HepG2 (cell line): Measurements from ENCODE around the gene SDK2. TPM values are rescaled to one million over a fixed set of nuclear protein-coding genes. Genes with fewer than 3 reads are reported as not detected.

Experiments used
- ATAC-seq: fragments of 200-7000 bp; cut with Tn5 transposase; 3 replicates; pipeline ENCODE4 v1.9.1; 2020; ENCODE audit warnings: mild to moderate bottlenecking, moderate library complexity
- BruUV-seq: library from RNA; stranded (reverse); fragments of 400-500 nt; replicated peaks from 2 replicates; lab custom pipeline; 2021; lab: Mats Ljungman, UMichigan
- CTCF ChIA-PET: fragments of 300-600 bp; formaldehyde crosslinking; extraction: SDS; loops from one replicate; lab custom pipeline; 2021; ENCODE audit warnings: low total read pairs, inconsistent platforms, low intra/inter-chr PET ratio; lab: Yijun Ruan, JAX
- POLR2A ChIA-PET: fragments of 350-600 bp; sonication (Branson Sonifier 250); formaldehyde crosslinking; loops from one replicate; lab custom pipeline; 2020; ENCODE audit warnings: antibody characterized with exemption, inconsistent platforms; lab: Yijun Ruan, JAX
- DNase-seq: peaks from one replicate; pipeline ENCODE4 v3.0.0-alpha.2; 2015; ENCODE audit warnings: low spot score
- FAIRE-seq: peaks from 3 replicates; lab custom pipeline; 2011; peaks lifted over from hg19 to GRCh38; lab: Jason Lieb, UNC
- H2AFZ ChIP-seq: one replicate; pipeline ENCODE4 v1.6.1; 2011; ENCODE audit warnings: low read length, inconsistent platforms
- H3K27ac ChIP-seq: fragments of 300-600 bp; 3 replicates; pipeline ENCODE4 v1.8.0; 2011; ENCODE audit warnings: mixed run types, mild to moderate bottlenecking, mixed read lengths, low read length, inconsistent platforms; ENCODE audit not compliant: insufficient read depth; ENCODE audit errors: extremely low read length
- H3K27me3 ChIP-seq, 2 experiments: fragments of 200-600 bp in 1 of 2; 2 replicates in 1 of 2; 3 replicates in 1 of 2; pipeline versions ENCODE4 v1.6.0 to v1.8.0; 2011; ENCODE audit warnings: low read length in 2 of 2, mild to moderate bottlenecking in 2 of 2, moderate library complexity in 2 of 2, inconsistent platforms in 1 of 2; ENCODE audit not compliant: insufficient read depth in 2 of 2, control insufficient read depth in 1 of 2
- H3K36me3 ChIP-seq, 2 experiments: fragments of 200-600 bp in 1 of 2; replicated peaks in 1 of 2; 2 replicates in 1 of 2; 3 replicates in 1 of 2; pipeline versions ENCODE4 v1.5.1 to v1.8.0; 2011; ENCODE audit warnings: low read length in 2 of 2, inconsistent platforms in 1 of 2; ENCODE audit not compliant: insufficient read depth in 2 of 2, control insufficient read depth in 1 of 2
- H3K4me1 ChIP-seq: 2 replicates; pipeline ENCODE4 v1.5.1; 2012; ENCODE audit warnings: low read length, inconsistent platforms; ENCODE audit not compliant: insufficient read depth
- H3K4me2 ChIP-seq: 2 replicates; pipeline ENCODE4 v1.6.0; 2011; ENCODE audit warnings: low read depth, low read length, inconsistent platforms
- H3K4me3 ChIP-seq, 3 experiments: fragments of 200-600 bp in 1 of 3; sonication (generic), shearing (Covaris generic) in 1 of 3; replicated peaks in 1 of 3; 2 replicates each; pipeline ENCODE4 v1.5.1; 2011 to 2016; ENCODE audit warnings: low read length in 3 of 3, inconsistent platforms in 2 of 3, low read depth in 2 of 3, mild to moderate bottlenecking in 2 of 3, control low read depth in 1 of 3, mixed read lengths in 1 of 3; ENCODE audit not compliant: insufficient read depth in 1 of 3
- H3K79me2 ChIP-seq: one replicate; pipeline ENCODE4 v1.6.1; 2011; ENCODE audit warnings: low read length, inconsistent platforms; ENCODE audit not compliant: insufficient read depth
- H3K9ac ChIP-seq: 2 replicates; pipeline ENCODE4 v1.6.0; 2011; ENCODE audit warnings: mild to moderate bottlenecking, low read depth, low read length, inconsistent platforms; ENCODE audit not compliant: insufficient read depth
- H3K9me3 ChIP-seq: 2 replicates; pipeline ENCODE4 v1.5.1; 2012; ENCODE audit warnings: mild to moderate bottlenecking, low read length
- H4K20me1 ChIP-seq: 2 replicates; pipeline ENCODE4 v1.6.0; 2011; ENCODE audit warnings: inconsistent platforms, mild to moderate bottlenecking, low read length, moderate library complexity; ENCODE audit not compliant: insufficient read depth
- NONO ChIP-seq, 2 experiments: fragments of 450-650 bp in 1 of 2; sonication (generic) in 1 of 2; formaldehyde crosslinking in 1 of 2; IDR thresholded peaks in 1 of 2; conservative IDR thresholded peaks in 1 of 2; 2 replicates each; pipeline versions ENCODE4 v1.6.1 to v1.8.0; 2017 to 2022; ENCODE audit warnings: mild to moderate bottlenecking in 1 of 2, missing genetic modification reagents in 1 of 2, moderate library complexity in 1 of 2
- PCBP2 ChIP-seq: fragments of 200-400 bp; formaldehyde crosslinking; optimal IDR thresholded peaks from 2 replicates; pipeline ENCODE3; 2018; ENCODE audit warnings: low read length, low read depth; ENCODE audit not compliant: poor library complexity, severe bottlenecking
- RELA ChIP-seq: sonication (generic); formaldehyde crosslinking; IDR thresholded peaks from 2 replicates; pipeline ENCODE4 v1.4.0; 2020; ENCODE audit warnings: missing genetic modification reagents
- RERE ChIP-seq: IDR thresholded peaks from 2 replicates; pipeline ENCODE4 v1.6.1; 2016; ENCODE audit warnings: low read depth, missing genetic modification reagents, missing compliant biosample characterization
- SP140L ChIP-seq: sonication (generic); formaldehyde crosslinking; IDR thresholded peaks from 2 replicates; pipeline ENCODE4 v1.4.0; 2020; ENCODE audit warnings: missing genetic modification reagents, borderline replicate concordance
- ZNF329 ChIP-seq: sonication (generic); formaldehyde crosslinking; IDR thresholded peaks from 2 replicates; pipeline ENCODE4 v1.9.0; 2021; ENCODE audit warnings: low read depth, mild to moderate bottlenecking, missing genetic modification reagents
- WGBS: methylation state at CpG from one replicate; pipeline ENCODE4 v1.1.6; 2017; ENCODE audit warnings: low lambda C conversion rate; 5-methylcytosine and 5-hydroxymethylcytosine counted together
- in situ Hi-C: cut with HindIII; loops from 2 replicates; pipeline ENCODE4 v1.10.0; 2017; ENCODE audit warnings: low pct_unique_long_range_greater_than_20kb; ENCODE audit not compliant: extremely low pct_ligation_motif_present
- intact Hi-C: fragments of 100-400 bp; cut with micrococcal nuclease; formaldehyde crosslinking; loops from one replicate; pipeline ENCODE4 v1.10.0; 2022; ENCODE audit not compliant: unreplicated experiment
- polyA plus RNA-seq, 8 experiments: library from polyadenylated mRNA; depleted of rRNA in 3 of 8; stranded (reverse) in 7 of 8; unstranded in 1 of 8; fragments of >200 nt; fragmentation: Illumina TruSeq in 4 of 8; extraction: Trizol in 4 of 8; gene quantifications; 2 replicates each; pipeline versions ENCODE4 v1.2.1 to v1.2.3, GENCODE V29; 2011 to 2016; ENCODE audit warnings: low read depth in 4 of 8, missing spikeins in 1 of 8, mixed read lengths in 1 of 8; ENCODE audit not compliant: insufficient read depth in 1 of 8
- total RNA-seq, 5 experiments: library from RNA; depleted of rRNA; stranded (reverse); fragments of >200 nt; fragmentation: Illumina TruSeq; extraction: Trizol; gene quantifications; 2 replicates each; pipeline ENCODE4 v1.2.3, GENCODE V29; 2016; ENCODE audit warnings: low read depth in 1 of 5
- TF ChIP-seq, protein P1 (sequence below), 2 experiments: sonication (generic) in 1 of 2; formaldehyde crosslinking in 1 of 2; IDR thresholded peaks; 2 replicates each; pipeline versions ENCODE4 v1.4.0 to v1.6.1; 2016 to 2020; ENCODE audit warnings: borderline replicate concordance in 1 of 2, low read depth in 1 of 2, mild to moderate bottlenecking in 1 of 2, missing genetic modification reagents in 1 of 2

The SDK2 gene
- total and polyA plus RNA-seq, 2 of the 13 experiments (the other 11 are each of a cell fraction or from before 2014, with no cell fraction given): not detected

DNA sequence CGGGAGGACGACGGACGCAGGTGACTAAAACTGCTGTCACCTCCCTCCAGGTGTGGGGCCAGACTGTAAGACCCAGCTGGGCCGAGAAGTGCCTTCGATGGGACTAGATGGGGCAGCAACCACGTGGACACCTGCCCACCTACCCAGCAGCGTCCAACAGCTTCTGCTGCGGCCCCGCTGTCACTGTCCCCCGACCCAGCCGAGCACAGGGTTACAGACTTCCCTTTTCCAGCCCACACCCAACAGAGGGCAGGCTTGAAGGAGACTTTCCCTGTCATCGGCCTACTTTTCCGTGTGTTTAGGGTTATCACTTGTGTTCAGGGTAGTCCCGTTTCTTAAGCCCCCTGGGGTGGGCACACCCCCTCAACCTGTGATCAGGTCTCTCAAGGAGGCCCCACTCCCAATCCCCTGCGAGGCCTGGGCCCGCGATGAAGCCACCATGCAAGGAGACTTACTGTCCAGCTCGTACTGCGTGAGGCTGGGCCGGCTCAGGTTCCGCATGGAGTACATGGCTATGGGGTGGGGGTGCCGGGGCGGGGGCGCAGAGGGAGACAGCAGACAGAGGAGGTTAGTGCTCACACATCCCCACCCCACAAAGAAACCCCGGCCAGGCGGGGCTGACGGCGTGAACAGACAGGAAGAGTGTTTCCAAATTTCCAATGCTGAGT, 263.7 kb downstream of the SDK2 start:
- ChIA-PET CTCF (no interaction called here), POLR2A (no interaction called here)
- no peak overlapping the region for H3K4me3 ChIP-seq
- ATAC-seq: peak; percentile 59
- intact Hi-C loops (no loop called here), in situ Hi-C loops (loop anchor here (25.0 kb wide), 1 partner anchor 418 kb away; no protein-coding TSS in a partner anchor)
- H3K79me2 ChIP-seq: no peaks in the 10 kb centered on the region
- DNase-seq: no peak
- 53% methylated on average over 18 of the region's 29 CpGs for WGBS
- H3K36me3 ChIP-seq: no peaks in the 10 kb centered on the region
- H3K27ac ChIP-seq: no peak overlapping the region
- no peak overlapping the region for H2AFZ ChIP-seq
- H3K4me2 ChIP-seq: no peak overlapping the region
- no peak for FAIRE-seq
- no peaks in the 10 kb centered on the region for H3K9me3 ChIP-seq
- no TSS peak for BruUV-seq
- H4K20me1 ChIP-seq: no peaks in the 10 kb centered on the region
- peaks cover 8% of the 10 kb centered on the region; the same call in 1 of the 2 replicates for H3K4me1 ChIP-seq
- no peak overlapping the region for H3K9ac ChIP-seq
- H3K27me3 ChIP-seq: peaks cover 16 to 76% of the 10 kb centered on the region in 2 experiments
- TF ChIP-seq, protein P1, sequence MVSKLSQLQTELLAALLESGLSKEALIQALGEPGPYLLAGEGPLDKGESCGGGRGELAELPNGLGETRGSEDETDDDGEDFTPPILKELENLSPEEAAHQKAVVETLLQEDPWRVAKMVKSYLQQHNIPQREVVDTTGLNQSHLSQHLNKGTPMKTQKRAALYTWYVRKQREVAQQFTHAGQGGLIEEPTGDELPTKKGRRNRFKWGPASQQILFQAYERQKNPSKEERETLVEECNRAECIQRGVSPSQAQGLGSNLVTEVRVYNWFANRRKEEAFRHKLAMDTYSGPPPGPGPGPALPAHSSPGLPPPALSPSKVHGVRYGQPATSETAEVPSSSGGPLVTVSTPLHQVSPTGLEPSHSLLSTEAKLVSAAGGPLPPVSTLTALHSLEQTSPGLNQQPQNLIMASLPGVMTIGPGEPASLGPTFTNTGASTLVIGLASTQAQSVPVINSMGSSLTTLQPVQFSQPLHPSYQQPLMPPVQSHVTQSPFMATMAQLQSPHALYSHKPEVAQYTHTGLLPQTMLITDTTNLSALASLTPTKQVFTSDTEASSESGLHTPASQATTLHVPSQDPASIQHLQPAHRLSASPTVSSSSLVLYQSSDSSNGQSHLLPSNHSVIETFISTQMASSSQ (IDR thresholded peaks at IDR 0.05; ENCODE audit: low read depth): no peak
- TF ChIP-seq, protein P1 (CRISPR knock-in tag; IDR thresholded peaks at IDR 0.05; ENCODE audit: borderline replicate concordance): 0 out of 2 replicates have a peak, but pooled peaks have one; percentile 6
- TF ChIP-seq PCBP2: no peak
- TF ChIP-seq ZNF329 (CRISPR knock-in tag): no peak
- TF ChIP-seq RELA (CRISPR knock-in tag): no peak
- no peak for TF ChIP-seq NONO (IDR thresholded peaks at IDR 0.05)
- TF ChIP-seq NONO (CRISPR knock-in tag; conservative IDR thresholded peaks at IDR 0.05): no peak
- no peak for TF ChIP-seq SP140L (CRISPR knock-in tag)
- TF ChIP-seq RERE: no peak
